Rectal smooth muscle tissue (tissue), 1 donor: ENCODE data around the gene EN2.

ENCODE experiments used
- H3K27ac ChIP-seq: one replicate; pipeline ENCODE4 v1.7.0; 2013; ENCODE audit warnings: low read depth, low read length, inconsistent platforms
- H3K27me3 ChIP-seq: one replicate; pipeline ENCODE4 v1.7.0; 2013; ENCODE audit warnings: low read length; ENCODE audit not compliant: control insufficient read depth, insufficient read depth
- H3K36me3 ChIP-seq: one replicate; pipeline ENCODE4 v1.7.0; 2013; ENCODE audit warnings: low read length; ENCODE audit not compliant: control insufficient read depth, insufficient read depth
- H3K4me1 ChIP-seq: one replicate; pipeline ENCODE4 v1.7.0; 2013; ENCODE audit warnings: low read length; ENCODE audit not compliant: control insufficient read depth, insufficient read depth
- H3K4me3 ChIP-seq: one replicate; pipeline ENCODE4 v1.7.0; 2013; ENCODE audit warnings: low read length
- H3K9ac ChIP-seq: one replicate; pipeline ENCODE4 v1.7.0; 2013; ENCODE audit warnings: low read length

Gene EN2

GRCh38 chr7:155507576-155507975 is 49.6 kb downstream of the EN2 start:
- Histone ChIP-seq H3K27ac (no peak overlapping the region), H3K27me3 (peaks cover 31% of the 10 kb centered on the region), H3K4me1 (no peaks in the 10 kb centered on the region), H3K9ac (no peak overlapping the region), H3K36me3 (no peaks in the 10 kb centered on the region), H3K4me3 (no peak overlapping the region)

DNA sequence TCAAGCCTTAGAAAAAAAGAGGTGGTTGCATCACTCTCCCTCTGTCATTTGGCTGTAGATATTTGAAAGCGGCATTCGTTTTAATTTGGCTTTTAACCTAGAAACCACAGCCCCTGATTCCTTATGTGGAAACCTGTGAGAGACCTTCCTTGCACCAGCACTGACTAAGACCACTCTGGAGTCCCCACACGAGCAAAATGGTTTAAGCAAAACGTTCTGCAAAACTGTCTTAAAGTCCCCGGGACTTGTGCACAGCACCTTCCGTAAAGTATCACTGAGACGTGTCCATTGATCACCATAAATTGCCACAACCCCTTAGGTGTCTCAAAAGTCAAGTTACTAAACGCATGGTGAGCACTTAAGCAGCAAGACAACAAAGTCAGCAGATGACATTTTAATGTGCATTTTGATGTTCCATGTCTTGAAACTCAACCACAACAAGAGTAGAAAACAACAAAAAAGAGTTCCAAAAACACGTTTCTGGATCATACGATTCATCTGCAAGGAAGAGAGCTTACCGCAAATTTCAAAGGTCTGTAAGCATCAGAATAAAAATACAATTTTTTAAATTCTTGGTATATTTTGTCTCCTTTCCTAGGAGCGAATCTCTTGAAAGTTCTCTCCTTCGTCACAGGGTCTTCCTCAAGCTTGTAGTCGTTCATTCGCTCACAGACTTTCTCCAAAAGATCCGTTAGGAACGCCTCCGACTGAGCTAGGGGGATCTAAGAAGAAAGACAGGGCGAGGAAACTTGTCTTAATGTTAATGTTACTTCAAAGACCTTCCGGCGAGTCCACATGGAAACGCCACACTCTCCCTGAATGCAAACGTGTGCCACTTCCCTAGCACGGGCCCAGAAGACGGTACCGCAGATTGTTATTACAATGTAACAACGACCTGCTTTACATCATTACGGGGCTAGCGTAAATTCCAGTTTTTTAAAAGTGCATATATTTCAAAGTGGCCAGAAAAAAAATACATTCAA is 50.7 kb downstream of the EN2 start:
- no peak overlapping the region for H3K27ac ChIP-seq
- no peaks in the 10 kb centered on the region for H3K4me1 ChIP-seq
- peaks cover 31% of the 10 kb centered on the region for H3K27me3 ChIP-seq
- no peaks in the 10 kb centered on the region for H3K36me3 ChIP-seq
- H3K9ac ChIP-seq: no peak overlapping the region
- H3K4me3 ChIP-seq: no peak overlapping the region

- no peak overlapping the region for H3K9ac ChIP-seq
- no peaks in the 10 kb centered on the region for H3K4me1 ChIP-seq
- no peaks in the 10 kb centered on the region for H3K36me3 ChIP-seq
- no peak overlapping the region for H3K27ac ChIP-seq
- no peak overlapping the region for H3K4me3 ChIP-seq
- H3K27me3 ChIP-seq: peaks cover 31% of the 10 kb centered on the region
Observed at GRCh38 chr7:155509359-155509724, 51.4 kb downstream of the EN2 start.

GRCh38 chr7:155509725-155510551 is 52.0 kb downstream of the EN2 start:
- no peaks in the 10 kb centered on the region for H3K36me3 ChIP-seq
- no peak overlapping the region for H3K9ac ChIP-seq
- H3K4me3 ChIP-seq: no peak overlapping the region
- no peaks in the 10 kb centered on the region for H3K4me1 ChIP-seq
- peaks cover 31% of the 10 kb centered on the region for H3K27me3 ChIP-seq
- no peak overlapping the region for H3K27ac ChIP-seq

- no peak overlapping the region for H3K27ac ChIP-seq
- H3K4me1 ChIP-seq: no peaks in the 10 kb centered on the region
- no peak overlapping the region for H3K4me3 ChIP-seq
- peaks cover 31% of the 10 kb centered on the region for H3K27me3 ChIP-seq
- no peak overlapping the region for H3K9ac ChIP-seq
- H3K36me3 ChIP-seq: no peaks in the 10 kb centered on the region
Observed at GRCh38 chr7:155510975-155511701, 53.2 kb downstream of the EN2 start.

- no peak overlapping the region for H3K4me3 ChIP-seq
- no peaks in the 10 kb centered on the region for H3K4me1 ChIP-seq
- no peaks in the 10 kb centered on the region for H3K36me3 ChIP-seq
- H3K9ac ChIP-seq: no peak overlapping the region
- H3K27ac ChIP-seq: no peak overlapping the region
- peaks cover 30% of the 10 kb centered on the region for H3K27me3 ChIP-seq
Observed at GRCh38 chr7:155511702-155511996, 53.7 kb downstream of the EN2 start.

GRCh38 chr7:155512246-155512887 is 54.4 kb downstream of the EN2 start:
- Histone ChIP-seq H3K27me3 (peaks cover 27% of the 10 kb centered on the region), H3K36me3 (no peaks in the 10 kb centered on the region), H3K4me1 (no peaks in the 10 kb centered on the region), H3K27ac (no peak overlapping the region), H3K4me3 (no peak overlapping the region), H3K9ac (no peak overlapping the region)

DNA sequence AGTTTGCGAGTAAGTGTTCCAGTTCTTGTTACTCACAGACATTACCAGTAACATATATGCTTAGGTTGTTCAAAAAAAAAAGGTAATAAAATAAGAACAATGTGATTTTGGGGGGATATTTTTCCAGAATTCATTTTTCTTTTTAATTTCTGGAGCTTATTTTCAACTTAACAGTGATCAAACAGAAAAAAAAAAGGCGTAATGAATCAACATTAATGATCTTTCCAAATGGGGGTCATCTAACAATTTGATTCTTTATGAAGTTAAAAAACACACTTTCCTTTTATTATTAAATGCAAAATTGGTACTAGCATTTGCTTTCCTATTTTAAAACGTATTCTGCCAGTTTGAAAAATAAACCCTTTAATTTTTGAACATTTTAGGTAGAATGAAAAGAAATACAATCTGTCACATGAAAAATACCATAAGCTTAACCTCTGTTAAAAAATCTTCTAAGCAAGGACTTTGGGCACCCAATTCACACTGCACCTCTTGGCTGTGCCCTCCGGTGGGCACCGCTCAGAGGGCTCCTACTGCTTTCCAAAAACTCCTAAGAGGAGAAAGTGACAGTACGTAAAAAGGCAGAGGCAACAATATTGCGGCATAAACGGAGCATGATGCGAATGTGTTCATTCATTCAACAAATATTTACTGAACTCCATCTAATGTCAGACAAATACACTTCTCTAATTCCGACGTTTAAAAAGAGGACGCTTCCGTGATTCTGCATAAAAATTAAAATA is 55.8 kb downstream of the EN2 start:
- H3K9ac ChIP-seq: no peak overlapping the region
- no peak overlapping the region for H3K4me3 ChIP-seq
- peaks cover 20% of the 10 kb centered on the region for H3K27me3 ChIP-seq

DNA sequence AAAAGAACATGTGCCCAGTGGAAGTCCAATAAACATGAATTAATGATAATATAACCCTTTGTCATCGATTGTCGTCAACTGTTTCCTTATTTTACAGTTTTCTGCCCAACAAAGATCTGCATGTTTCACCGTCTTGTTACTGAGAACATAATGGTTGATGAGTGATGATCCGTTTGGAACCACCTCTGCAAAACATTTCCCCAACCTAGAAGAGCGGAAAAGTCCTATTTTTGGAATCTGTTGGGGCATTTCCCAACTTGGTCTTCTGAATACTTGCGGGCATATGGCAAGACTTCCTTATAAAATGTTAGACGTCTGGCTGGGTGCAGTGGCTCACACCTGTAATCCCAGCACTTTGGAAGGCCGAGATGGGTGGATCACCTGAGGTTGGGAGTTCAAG is 56.4 kb downstream of the EN2 start:
- Histone ChIP-seq H3K4me3 (no peak overlapping the region), H3K9ac (no peak overlapping the region), H3K4me1 (no peaks in the 10 kb centered on the region), H3K27ac (no peak overlapping the region), H3K36me3 (no peaks in the 10 kb centered on the region), H3K27me3 (peaks cover 16% of the 10 kb centered on the region)

More for the DNA sequence above, 55.8 kb downstream of the EN2 start:
- Histone ChIP-seq H3K36me3 (no peaks in the 10 kb centered on the region), H3K27ac (no peak overlapping the region), H3K4me1 (no peaks in the 10 kb centered on the region)
